Amniotic stem cell (primary cell): ENCODE results near the gene GYPC.
"Not testable (repeated sequence)": the region's sequence is repeated elsewhere in the genome, so short reads cannot be mapped to it uniquely, and the experiment has no call there.

Experiments
- DNase-seq: peaks from one replicate; lab custom pipeline; 2025; lab: John Stamatoyannopoulos, UW

Gene GYPC

DNA sequence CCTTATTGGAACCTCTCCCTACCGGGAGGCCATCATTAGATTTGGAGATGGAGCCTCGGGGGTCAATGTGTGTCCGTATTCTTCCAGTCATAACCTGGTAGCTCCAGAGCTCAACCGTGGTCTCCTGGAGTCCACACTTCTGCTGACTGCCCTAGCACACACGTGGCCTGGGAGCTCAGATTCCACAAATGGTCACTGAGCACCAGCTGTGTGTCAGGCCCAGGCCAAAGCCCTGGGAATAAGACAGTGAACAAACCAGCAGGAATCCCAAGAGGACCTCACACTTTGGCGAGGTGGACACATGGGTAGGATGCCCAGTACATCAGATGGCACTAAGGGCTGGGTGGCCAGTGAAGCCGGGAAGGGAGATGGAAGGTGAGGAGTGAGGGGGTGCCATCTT is 15.5 kb downstream of the GYPC start:
- DNase-seq = no peak

- DNase-seq = no peak
Measured at GRCh38 chr2:126672980-126673605, 17.1 kb downstream of the GYPC start.

- no peak for DNase-seq
Measured at GRCh38 chr2:126674075-126674744, 18.3 kb downstream of the GYPC start.

GRCh38 chr2:126675637-126676036 is 19.7 kb downstream of the GYPC start:
- DNase-seq = no peak

DNA sequence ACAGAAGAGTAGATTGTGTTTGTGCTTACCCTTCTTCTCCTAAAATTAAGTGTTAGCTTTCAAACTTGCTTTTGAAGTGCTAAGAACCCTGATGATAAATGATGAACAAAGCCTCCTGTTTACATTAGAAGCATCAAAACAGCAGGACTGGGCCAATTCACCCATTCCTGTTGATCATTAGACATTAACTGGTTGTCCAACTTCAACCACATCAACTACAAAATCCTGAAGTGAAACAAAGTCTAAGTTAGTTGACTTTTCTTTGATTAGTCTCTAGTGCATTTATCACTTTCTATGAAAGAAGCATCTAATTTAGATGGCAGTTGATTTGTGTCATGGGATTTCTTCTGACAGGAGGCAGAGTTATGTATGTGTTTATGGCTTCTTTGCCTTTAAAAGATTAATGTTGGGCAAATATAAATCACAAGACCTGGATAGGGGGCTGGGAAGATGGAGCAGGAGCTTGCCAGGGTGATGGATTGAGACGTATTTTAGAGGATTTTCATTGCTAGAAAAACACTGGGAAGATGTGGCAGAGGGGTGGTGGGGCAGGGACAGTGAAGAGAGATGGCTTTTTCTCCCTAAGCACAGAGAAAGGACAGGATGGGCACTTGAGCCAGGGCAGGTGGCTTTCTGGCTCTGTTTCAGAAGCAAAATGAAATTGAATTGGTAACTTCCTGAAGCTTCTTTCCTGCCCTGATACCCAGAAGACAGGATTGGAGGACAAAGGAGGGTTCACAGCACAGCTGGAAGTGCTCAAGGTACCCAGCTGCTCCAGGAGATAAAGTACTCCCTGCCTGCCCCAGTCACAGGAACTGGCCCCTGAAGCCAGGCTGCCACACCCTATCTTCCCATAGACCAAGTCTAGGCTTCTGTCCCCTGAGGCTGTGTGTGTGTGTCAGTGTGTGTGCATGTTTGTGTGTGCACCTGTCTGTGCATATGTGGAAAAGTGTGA is 20.5 kb downstream of the GYPC start:
- no peak for DNase-seq

DNA sequence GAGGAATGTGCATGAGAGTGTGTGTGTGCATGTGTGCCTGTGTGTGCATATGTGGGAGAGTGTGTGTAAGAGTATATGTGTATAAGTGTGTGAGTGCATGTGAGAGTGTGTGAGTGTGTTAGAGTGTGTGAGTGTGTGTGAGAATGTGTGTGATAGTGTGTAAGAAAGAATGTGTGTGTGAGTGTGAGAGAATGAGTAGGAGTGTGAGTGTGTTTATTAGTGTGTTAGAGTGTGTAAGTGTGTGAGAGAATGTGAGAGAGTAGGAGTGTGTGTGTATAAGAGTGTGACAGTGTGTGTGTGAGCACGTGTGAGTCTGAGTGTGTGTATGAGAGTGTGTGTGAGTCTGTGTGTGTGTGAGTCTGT is 21.2 kb downstream of the GYPC start:
- no peak for DNase-seq

- no peak for DNase-seq
Measured at GRCh38 chr2:126678269-126679065, 22.5 kb downstream of the GYPC start.

GRCh38 chr2:126679094-126679713 is 23.2 kb downstream of the GYPC start:
- no peak for DNase-seq

DNA sequence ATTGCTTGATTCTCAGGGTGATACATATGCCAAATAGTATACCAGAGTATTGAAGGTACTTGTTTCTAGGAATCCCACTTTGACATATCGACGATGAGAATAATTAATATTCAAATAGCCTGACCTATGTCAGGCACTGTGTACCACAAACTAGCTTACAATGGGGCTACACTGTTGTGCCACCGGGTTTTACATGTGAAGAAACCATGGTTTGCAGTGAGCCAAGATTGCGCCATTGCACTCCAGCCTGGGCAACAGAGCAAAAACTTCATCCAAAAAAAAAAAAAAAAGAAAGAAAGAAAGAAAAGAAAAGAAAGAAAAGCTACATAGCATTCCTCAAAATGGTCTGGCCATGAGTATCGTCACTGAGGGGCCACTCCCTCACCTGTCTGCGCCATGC is 25.5 kb downstream of the GYPC start:
- no peak for DNase-seq

DNA sequence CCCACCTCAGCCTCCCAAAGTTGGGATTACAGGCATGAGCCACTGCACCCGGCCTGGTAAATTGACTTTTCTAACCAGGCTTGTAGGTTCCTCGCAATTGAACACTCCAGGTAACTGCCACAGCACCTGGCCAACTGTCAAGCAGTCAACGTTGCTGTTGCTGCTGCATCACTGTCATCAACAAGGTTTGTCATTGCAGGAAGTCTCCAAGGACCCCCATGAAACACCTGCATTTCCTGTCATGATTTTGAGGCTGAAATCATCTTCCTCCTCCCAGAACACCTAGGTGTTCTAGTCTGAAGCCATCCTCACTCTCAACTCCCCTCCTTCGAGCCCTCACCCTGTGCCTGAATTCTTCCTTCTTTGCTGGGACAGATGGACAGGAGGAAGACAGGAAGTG is 29.7 kb downstream of the GYPC start:
- DNase-seq = no peak

DNA sequence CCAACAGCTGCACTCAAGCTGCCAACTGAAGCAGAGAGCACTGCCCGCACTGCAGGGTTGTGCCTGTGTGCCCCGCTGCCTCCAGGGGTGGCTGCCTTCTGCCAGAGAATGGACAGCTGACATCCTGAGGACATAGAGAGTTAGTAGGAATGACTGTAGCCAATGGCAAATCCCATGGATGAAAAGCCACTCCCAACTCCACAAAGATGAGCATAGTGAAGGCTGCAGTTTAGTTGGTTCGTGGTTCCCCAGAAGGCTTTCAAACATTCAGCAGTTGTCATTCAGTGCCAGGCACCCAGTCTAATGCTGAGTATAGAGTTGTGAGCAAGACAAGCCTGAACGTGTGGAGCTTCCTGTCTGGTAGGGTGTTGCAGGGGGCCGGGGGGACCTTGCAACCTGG is 30.3 kb downstream of the GYPC start:
- DNase-seq = no peak

DNA sequence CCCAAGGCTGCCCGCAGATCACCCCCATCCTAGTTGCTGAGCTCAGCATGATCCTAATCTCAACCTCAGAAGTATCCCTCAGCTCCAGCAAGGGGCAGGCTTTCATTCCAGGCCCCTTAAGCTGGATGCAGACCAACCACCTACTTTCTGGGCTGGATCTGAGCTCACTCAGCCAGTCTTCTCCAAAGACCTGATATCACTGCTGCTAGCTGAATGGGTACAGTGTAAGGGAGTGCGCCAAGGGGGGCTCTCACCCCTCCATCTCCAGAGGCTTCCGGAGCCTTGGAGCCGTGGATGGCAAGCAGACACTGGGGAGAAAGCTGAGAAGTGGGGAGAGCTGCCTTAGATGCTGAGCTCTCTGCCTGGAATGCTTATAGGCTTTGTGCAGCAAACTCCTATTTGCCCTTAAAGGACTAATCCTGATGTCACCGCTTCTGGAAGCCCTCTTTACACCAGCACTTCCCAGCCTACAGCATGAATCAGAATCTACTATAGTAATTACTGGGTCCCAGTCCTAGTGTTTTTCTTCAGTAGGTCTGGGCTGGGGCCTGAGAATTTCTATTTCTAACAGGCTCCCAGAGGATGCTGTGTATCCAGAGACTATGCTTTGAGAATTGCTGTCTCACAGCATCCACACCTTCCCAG is 31.0 kb downstream of the GYPC start:
- DNase-seq = no peak

- no peak for DNase-seq
Measured at GRCh38 chr2:126687503-126687902, 31.5 kb downstream of the GYPC start.

DNA sequence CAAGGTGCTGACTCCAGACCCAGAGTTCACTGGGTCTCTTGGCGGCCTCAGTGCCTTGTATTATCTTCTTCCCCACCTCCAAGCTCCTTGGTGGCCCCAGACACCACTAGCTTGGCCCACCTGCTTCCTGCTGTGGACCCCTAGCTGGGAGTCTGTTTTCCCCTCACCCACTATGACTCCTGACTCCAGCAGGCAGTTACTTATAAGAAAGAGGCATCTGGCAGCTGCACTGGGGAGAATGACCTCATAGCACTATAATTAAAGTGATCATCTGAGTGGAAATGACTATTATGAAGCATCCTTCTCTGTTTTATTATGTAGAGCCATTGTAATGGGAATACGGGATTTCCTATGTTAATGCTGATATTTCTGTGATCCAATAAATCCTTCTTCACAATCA is 32.6 kb downstream of the GYPC start:
- DNase-seq = not testable (repeated sequence)

DNA sequence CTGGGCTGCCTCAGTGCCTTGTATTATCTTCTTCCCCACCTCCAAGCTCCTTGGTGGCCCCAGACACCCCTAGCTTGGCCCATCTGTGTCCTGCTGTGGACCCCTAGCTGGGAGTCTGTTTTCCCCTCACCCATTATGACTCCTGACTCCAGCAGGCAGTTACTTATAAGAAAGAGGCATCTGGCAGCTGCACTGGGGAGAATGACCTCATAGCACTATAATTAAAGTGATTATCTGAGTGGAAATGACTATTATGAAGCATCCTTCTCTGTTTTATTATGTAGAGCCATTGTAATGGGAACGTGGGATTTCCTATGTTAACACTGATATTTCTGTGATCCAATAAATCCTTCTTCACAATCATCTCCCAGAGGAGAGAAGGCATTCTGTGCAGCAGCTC is 36.3 kb downstream of the GYPC start:
- not testable (repeated sequence) for DNase-seq

GRCh38 chr2:126692934-126693592 is 37.1 kb downstream of the GYPC start:
- DNase-seq = not testable (repeated sequence)

- no peak for DNase-seq
Measured at GRCh38 chr2:126696644-126697520, 40.9 kb downstream of the GYPC start.

DNA sequence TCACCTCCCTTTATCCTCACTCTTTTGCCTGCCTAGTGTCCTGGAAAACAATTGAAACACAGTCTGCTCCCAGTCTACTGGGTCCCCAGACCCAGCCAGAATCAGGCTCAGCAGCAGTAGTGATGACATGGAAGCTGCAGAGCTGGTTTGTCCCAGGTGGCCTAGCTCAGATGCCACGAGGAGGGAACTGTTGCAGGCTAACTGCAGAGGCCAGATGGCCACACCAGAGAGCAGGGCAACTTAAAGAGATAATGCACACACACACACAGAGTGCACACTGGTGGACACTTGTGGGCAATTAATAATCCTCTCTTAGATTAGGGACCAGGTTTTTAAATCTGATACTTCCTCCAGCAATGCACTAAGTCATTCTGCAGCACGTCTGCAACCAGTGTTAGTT is 42.4 kb downstream of the GYPC start:
- DNase-seq = no peak

- no peak for DNase-seq
Measured at GRCh38 chr2:126699018-126699417, 43.1 kb downstream of the GYPC start.
